ENCODE results near the gene HERC2. TPM values are rescaled to one million over a fixed set of nuclear protein-coding genes. Genes with fewer than 3 reads are reported as not detected.

Gene HERC2
- total and polyA plus RNA-seq, 7 donors = 11.1 to 85.6 (median 42.5) TPM

- H3K27ac ChIP-seq = no peak overlapping the region
- no peak overlapping the region for H3K4me3 ChIP-seq
- no peaks in the 10 kb centered on the region for H3K9me3 ChIP-seq
- intact Hi-C loops (cut with DNase I) = no loop called here
- DNase-seq = no peak
- no peaks in the 10 kb centered on the region for H3K4me1 ChIP-seq
- no peak for TF ChIP-seq POLR2A (IDR thresholded peaks at IDR 0.05)
- no peaks in the 10 kb centered on the region for H3K27me3 ChIP-seq
- peaks cover 44 to 96% (median 68%) of the 10 kb centered on the region in 4 donors for H3K36me3 ChIP-seq
- 97% methylated on average over 12 of the region's 12 CpGs for WGBS, 2 donors
These were observed 204.5 kb downstream of the HERC2 start for GRCh38 chr15:28117432-28117990.

DNA sequence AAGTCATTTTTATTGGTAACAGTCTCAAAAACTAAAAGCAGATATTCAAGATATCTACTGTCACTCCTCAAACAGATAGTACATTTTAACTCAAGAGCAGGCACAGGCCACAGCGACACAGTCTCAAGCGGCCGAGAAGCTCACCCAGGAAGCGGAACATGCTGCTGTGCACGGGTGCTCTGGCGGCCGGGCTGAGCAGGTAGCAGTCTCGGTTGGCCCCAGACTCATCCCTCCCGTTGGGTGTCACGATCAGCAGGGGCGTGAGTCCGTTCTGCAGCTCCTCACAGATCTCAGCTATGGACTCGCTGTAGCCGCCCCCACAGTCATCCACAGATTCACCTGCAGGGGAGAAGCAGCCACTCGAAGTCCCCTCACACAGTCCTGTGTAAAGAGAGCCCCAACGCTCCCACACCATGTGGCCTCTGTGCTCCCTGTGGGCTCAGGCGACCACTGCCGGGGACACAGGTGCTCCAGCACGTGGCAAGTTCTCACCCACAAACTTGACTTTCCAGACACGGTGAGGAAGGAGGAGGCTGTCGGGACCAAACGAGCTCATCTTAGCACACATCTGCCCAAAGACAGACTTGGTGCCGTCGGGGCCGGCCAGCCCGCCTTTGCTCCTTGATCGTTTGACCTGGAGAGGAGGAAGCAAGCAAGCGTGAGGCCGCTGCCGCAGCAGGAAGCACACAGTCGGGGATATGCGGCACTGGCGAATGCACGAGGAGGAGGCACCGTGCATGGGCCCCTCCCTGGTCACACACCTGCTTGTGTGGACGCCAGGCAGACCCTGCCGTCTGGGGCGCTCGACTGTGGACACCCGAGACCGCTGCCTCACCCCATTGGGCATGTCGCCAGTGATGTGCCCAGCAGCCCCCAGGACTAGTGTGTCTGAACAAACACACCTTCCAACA is 205.2 kb downstream of the HERC2 start:
- no peak overlapping the region for H3K4me3 ChIP-seq
- 94 to 95% methylated on average over 42 of the region's 42 CpGs for WGBS, 2 donors
- H3K4me1 ChIP-seq = no peaks in the 10 kb centered on the region
- peak; percentile 37 for DNase-seq
- no peak overlapping the region for H3K27ac ChIP-seq
- peaks cover 45 to 97% (median 74%) of the 10 kb centered on the region in 4 donors for H3K36me3 ChIP-seq
- TF ChIP-seq CTCF (IDR thresholded peaks at IDR 0.05) (no peak), POLR2A (IDR thresholded peaks at IDR 0.05) (no peak), POLR2AphosphoS5 (IDR thresholded peaks at IDR 0.05) (no peak), EP300 (IDR thresholded peaks at IDR 0.05) (no peak)
- H3K27me3 ChIP-seq = no peaks in the 10 kb centered on the region
- intact Hi-C loops (cut with DNase I) = no loop called here
- H3K9me3 ChIP-seq = no peaks in the 10 kb centered on the region

GRCh38 chr15:28115871-28116270 is 206.1 kb downstream of the HERC2 start:
- Histone ChIP-seq H3K4me3 (no peak overlapping the region), H3K36me3 (peaks cover 39 to 98% (median 77%) of the 10 kb centered on the region in 4 donors), H3K27me3 (no peaks in the 10 kb centered on the region), H3K4me1 (no peaks in the 10 kb centered on the region), H3K27ac (no peak overlapping the region), H3K9me3 (no peaks in the 10 kb centered on the region)
- WGBS, 2 donors = 87 to 92% methylated on average over 13 of the region's 13 CpGs
- no peak for DNase-seq
- TF ChIP-seq CTCF (IDR thresholded peaks at IDR 0.05) = no peak
- TF ChIP-seq EP300 (IDR thresholded peaks at IDR 0.05) = no peak
- no peak for TF ChIP-seq POLR2A (IDR thresholded peaks at IDR 0.05)
- no peak for TF ChIP-seq POLR2AphosphoS5 (IDR thresholded peaks at IDR 0.05)
- intact Hi-C loops (cut with DNase I) = no loop called here

DNA sequence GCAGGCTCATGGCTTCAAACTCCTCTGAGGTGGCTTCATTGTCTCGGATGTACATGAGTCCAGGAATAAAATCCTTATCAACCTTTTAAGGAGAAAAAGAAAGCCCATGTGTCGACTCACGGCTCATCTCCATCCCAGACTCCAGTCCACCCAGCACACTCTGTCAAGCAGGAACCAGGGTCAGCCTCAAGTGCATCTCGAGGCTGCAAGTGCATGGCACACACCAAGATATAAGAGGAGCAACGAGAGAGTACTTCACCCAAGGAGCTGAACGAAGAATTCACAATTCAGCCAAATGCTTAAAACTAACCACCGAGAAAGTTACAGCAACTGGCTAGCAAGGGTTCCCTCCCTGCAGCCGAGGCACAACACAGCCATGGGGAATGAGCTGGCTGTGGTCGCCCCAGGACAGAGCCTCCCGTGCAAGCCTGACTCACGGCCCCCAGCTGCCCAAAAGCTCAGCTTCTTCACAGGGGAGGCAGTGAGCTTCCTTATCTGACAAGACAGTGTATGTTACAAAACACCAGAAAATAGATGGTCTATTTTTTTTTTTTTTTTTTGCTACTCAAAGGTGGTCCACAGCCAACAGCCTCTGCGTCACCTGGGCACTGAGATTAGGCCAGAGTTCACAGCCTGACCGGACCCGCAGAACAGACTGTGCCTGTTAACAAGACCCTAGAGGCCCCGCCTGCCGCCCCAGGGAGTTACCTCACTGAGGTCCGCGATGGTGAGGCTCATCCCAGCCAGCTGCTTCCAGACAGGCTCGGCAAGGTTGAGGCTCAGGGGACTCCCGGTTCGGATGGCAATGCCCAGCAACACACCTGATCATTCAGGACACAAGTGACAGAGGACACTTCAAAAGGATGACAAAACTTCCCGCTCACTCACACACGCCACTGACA is 207.0 kb downstream of the HERC2 start:
- WGBS, 2 donors = 96 to 97% methylated on average over 23 of the region's 23 CpGs
- Histone ChIP-seq H3K9me3 (no peaks in the 10 kb centered on the region), H3K4me1 (no peaks in the 10 kb centered on the region), H3K4me3 (no peak overlapping the region), H3K36me3 (peaks cover 32 to 89% (median 69%) of the 10 kb centered on the region in 4 donors), H3K27ac (no peak overlapping the region), H3K27me3 (no peaks in the 10 kb centered on the region)
- intact Hi-C loops (cut with DNase I) = no loop called here
- peak; percentile 61 for DNase-seq
- TF ChIP-seq CTCF (IDR thresholded peaks at IDR 0.05) = no peak
- TF ChIP-seq POLR2AphosphoS5 (IDR thresholded peaks at IDR 0.05) = no peak
- no peak for TF ChIP-seq EP300 (IDR thresholded peaks at IDR 0.05)
- TF ChIP-seq POLR2A (IDR thresholded peaks at IDR 0.05) = no peak

DNA sequence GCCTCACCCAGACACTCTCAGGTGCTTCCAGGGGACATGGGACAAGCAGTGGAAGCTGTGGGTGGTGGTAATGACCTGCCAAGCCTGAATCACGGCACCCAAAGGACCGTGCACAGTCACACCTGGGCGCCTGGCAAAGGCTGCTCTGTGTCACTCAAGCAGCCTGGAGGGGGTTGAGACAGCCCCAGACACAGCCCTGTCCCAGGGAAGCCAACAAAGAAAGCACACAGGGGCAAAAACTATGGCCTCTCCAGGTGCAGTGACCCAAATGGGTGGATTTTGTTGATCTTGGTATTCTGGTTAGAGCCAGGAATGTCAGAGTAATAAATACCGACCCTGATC is 207.9 kb downstream of the HERC2 start:
- no peak for DNase-seq
- Histone ChIP-seq H3K27me3 (no peaks in the 10 kb centered on the region), H3K4me1 (no peaks in the 10 kb centered on the region), H3K9me3 (no peaks in the 10 kb centered on the region), H3K36me3 (peaks cover 32 to 82% (median 65%) of the 10 kb centered on the region in 4 donors), H3K4me3 (no peak overlapping the region), H3K27ac (no peak overlapping the region)
- no peak for TF ChIP-seq POLR2A (IDR thresholded peaks at IDR 0.05)
- no peak for TF ChIP-seq EP300 (IDR thresholded peaks at IDR 0.05)
- TF ChIP-seq POLR2AphosphoS5 (IDR thresholded peaks at IDR 0.05) = no peak
- TF ChIP-seq CTCF (IDR thresholded peaks at IDR 0.05) = no peak
- WGBS, 2 donors = 95 to 96% methylated on average over 4 of the region's 4 CpGs
- intact Hi-C loops (cut with DNase I) = no loop called here

All from sigmoid colon (tissue), 7 donors.